PC-3 (cell line): ENCODE data around the gene PDX1.

Experiments
- EZH2 ChIP-seq: fragments of 300-600 bp; sonication (generic); IDR thresholded peaks from one replicate; pipeline ENCODE4 v1.6.1; 2017; ENCODE audit warnings: antibody characterized with exemption, mild to moderate bottlenecking, low read length; ENCODE audit not compliant: unreplicated experiment
- EZH2phosphoT487 ChIP-seq: fragments of 300-600 bp; sonication (generic); IDR thresholded peaks from 2 replicates; pipeline ENCODE4 v1.6.1; 2018; ENCODE audit warnings: mild to moderate bottlenecking, antibody characterized with exemption, low read length, borderline replicate concordance
- TF ChIP-seq, protein P1 (sequence below): fragments of 300-600 bp; sonication (generic); conservative IDR thresholded peaks from 2 replicates; pipeline ENCODE4 v1.5.1; 2017; ENCODE audit warnings: antibody characterized with exemption, low read depth, mild to moderate bottlenecking, low read length

DNA sequence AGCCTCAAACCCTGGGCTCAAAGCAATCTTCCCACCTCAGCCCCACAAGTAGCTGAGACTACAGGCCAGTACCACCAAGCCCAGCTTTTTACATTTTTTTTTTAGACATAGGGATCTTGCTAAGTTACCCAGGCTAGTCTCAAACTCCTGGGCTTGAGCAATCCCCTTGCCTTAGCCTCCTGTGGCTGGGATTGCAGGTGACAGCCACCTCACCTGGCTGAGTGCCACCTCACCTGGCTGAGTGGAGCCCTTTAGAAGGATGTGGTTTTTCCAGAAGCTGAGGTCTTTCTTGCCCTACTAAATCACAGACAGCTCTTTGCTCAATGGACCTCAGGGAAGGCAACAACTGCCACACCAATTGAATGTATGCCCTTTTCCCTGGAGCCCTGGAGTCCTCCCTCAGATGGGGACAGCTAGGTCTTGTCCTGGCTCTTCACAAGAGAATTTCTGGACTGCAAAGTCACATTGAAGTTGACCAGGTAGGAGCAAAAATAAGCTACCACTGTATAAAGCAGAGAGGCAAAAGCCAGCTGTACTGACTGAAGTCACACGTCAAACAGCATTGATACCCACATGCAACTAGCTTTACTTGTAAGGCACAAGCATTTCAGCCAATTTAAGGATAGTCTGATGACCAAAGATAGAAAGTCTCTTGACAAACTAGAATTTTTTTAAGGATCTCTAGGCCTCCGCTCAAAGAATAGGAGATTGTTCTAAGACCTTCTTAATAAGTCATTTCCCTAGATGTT is 14.0 kb downstream of the PDX1 start:
- TF ChIP-seq, protein P1, sequence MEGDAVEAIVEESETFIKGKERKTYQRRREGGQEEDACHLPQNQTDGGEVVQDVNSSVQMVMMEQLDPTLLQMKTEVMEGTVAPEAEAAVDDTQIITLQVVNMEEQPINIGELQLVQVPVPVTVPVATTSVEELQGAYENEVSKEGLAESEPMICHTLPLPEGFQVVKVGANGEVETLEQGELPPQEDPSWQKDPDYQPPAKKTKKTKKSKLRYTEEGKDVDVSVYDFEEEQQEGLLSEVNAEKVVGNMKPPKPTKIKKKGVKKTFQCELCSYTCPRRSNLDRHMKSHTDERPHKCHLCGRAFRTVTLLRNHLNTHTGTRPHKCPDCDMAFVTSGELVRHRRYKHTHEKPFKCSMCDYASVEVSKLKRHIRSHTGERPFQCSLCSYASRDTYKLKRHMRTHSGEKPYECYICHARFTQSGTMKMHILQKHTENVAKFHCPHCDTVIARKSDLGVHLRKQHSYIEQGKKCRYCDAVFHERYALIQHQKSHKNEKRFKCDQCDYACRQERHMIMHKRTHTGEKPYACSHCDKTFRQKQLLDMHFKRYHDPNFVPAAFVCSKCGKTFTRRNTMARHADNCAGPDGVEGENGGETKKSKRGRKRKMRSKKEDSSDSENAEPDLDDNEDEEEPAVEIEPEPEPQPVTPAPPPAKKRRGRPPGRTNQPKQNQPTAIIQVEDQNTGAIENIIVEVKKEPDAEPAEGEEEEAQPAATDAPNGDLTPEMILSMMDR: no peak
- TF ChIP-seq EZH2 (no peak), EZH2phosphoT487 (no peak)
